Epidermal melanocyte (primary cell): ENCODE data around the gene PRPF31.
A peak's percentile ranks its signal among the peaks of the same experiment; 100 is the strongest.
"Not testable (repeated sequence)": the region's sequence is repeated elsewhere in the genome, so short reads cannot be mapped to it uniquely, and the experiment has no call there.

Experiments
- DNase-seq: peaks from one replicate; pipeline ENCODE4 v3.0.0; 2011; ENCODE audit warnings: low spot score; ENCODE audit not compliant: insufficient read length

The PRPF31 gene, protein sequence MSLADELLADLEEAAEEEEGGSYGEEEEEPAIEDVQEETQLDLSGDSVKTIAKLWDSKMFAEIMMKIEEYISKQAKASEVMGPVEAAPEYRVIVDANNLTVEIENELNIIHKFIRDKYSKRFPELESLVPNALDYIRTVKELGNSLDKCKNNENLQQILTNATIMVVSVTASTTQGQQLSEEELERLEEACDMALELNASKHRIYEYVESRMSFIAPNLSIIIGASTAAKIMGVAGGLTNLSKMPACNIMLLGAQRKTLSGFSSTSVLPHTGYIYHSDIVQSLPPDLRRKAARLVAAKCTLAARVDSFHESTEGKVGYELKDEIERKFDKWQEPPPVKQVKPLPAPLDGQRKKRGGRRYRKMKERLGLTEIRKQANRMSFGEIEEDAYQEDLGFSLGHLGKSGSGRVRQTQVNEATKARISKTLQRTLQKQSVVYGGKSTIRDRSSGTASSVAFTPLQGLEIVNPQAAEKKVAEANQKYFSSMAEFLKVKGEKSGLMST

GRCh38 chr19:54115109-54116063, at the start of gene PRPF31, which contains the start of gene TFPT:
Gene PRPF31, plus strand, starts transcription at chr19:54115754. Its CDS starts 2,525 bp downstream, at chr19:54118279.
Gene TFPT, minus strand, starts transcription at chr19:54115657. Its CDS starts 388 bp downstream, at chr19:54115269.
- peak; percentile 100 for DNase-seq

- no peak for DNase-seq
These were observed 46.1 kb upstream of the PRPF31 start for GRCh38 chr19:54069470-54069869.

DNA sequence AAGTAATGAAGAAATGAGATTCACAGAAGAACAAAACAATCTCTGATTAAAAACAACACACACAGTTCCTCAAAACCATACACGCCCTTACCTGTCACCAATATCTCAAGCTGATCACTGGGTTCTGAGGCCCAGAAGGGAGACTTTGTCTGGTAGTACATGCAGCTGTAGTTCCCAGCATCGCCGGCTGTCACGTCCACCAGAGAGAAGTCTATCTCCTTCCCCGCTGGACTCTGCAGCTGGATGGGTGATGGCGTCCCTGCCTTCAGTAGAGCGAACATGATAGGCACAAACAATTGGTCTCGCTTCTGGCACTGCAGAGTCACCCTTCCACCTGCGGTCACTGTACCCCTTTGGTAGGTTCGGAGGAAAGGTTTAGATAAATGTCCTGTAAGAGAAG, 41.7 kb upstream of the PRPF31 start:
- DNase-seq = no peak

DNA sequence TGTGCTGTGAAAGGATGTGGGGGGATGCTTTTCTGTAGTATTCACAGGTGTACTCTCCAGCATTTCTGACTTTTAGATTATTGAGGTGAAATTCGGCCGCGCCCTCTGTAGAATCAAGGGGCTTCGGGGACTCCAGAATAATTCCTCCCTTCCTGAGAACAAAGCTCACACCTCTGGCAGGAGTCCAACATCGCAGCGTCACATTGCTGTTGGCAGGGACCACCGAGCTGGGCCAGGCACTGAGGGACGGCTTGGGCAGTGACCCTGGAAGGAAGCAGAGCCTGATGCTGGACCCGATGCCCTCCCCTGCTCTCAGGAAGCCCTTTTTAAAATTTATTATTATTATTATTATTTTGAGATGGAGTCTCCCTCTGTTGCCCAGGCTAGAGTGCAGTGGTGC, 40.7 kb upstream of the PRPF31 start:
- no peak for DNase-seq

DNA sequence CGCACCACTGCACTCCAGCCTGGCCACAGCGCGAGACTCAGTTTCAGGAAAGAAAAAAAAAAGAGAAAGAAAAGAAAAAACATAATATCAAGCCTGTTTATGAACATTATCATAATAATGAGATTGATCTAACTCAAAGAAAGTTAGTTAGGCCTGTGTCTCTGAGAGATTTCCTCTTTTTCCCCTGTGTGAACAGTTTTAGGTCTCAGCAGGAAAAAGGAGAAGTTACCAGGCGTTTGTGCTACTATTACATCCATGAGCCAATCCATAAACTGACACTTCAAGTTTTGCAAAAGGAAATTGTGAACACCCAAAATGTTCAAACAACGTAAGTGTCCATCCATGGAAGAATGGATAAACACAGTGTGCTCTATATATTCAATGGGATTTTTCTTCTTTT, 38.2 kb upstream of the PRPF31 start:
- DNase-seq = no peak

DNA sequence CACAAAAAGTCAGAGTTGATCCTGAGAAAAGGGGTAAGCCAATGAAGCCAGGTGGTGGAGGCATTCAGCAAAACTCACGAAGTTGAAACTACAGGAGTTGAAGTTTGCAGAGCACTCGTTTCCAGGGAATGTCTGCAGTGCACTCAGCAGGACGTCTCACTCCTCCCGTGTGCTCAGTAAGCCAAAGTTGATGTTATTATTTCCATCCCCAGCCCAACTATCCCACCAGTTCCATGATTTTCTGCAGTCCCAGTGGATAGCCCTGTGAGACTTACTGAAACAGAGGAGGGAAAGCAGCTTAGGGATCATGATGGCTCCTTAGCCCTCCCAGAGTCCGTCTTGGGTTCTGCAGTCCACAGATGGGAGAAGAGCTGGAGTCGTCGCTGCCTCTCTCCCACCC, 34.5 kb upstream of the PRPF31 start, which contains the start of gene TARM1:
Gene TARM1 (minus strand): TSS at position 334 of the 400 bp plus-strand sequence. CDS start 25 bp downstream, at position 309.
- DNase-seq = no peak

GRCh38 chr19:54084410-54084809, 31.1 kb upstream of the PRPF31 start:
- DNase-seq = no peak

- DNase-seq = no peak
These were observed 21.0 kb upstream of the PRPF31 start for GRCh38 chr19:54094426-54095000.

DNA sequence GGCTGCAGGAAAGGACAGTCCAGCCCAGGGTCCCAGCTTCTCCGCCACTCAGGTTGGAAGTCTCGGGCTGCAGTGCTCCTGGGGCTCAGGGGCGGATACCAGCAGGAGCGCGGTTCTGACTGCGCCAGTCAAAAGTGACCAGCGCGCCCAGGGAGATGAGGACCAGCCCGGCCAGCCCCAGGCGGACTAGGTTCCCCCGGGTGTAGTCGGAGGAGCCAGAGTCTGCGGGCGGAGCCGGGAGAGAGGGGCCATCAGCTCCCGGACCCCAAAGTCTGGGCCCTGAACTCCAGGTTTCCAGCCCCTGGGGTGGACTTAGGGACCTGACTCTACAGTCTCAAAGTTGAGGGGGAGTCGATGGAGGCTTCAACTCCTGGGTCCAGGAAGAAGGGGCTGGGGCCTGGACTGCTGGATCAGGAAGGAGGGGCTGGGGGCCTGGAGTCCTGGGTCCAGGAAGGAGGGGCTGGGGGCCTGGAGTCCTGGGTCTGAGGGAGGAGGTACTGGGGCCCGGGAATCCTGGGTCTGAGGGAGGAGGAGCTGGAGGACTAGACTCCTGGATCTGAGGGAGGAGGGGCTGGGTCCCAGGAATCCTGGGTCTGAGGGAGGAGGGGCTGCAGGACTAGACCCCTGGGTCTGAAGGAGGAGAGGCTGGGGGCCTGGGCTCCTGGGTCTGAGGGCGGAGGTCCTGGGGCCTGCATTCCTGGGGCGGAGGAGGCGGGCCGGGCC, 20.3 kb upstream of the PRPF31 start:
- DNase-seq = no peak

DNA sequence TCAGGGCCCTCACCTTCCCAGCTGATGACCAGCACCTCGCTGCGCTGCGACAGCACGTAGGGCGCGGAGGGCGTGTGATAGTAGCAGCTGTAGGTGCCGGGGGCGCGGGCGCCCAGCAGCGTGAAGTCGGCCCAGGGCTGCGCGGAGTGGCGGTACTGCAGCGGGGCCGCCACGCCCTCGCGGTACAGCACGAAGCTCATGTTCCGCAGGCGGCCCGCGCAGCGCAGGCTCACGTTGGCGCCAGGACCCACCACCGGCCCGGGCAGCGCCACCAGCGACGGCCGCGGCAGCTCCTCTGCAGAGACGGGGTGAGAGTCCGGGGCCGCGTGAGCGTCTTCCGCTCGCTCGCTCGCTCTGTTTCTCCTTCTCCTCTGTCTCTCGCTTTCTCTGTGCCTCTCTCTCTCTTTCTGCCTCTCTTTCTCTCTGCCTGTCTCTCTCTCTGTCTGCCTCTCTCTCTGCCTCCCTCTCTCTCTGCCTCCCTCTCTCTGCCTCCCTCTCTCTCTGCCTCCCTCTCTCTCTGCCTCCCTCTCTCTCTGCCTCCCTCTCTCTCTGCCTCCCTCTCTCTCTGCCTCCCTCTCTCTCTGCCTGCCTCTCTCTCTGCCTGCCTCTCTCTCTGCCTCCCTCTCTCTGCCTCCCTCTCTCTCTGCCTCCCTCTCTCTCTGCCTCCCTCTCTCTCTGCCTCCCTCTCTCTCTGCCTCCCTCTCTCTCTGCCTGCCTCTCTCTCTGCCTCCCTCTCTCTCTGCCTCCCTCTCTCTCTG, 19.5 kb upstream of the PRPF31 start:
- not testable (repeated sequence) for DNase-seq

- DNase-seq = peak; percentile 37
These were observed 18.9 kb upstream of the PRPF31 start for GRCh38 chr19:54096617-54097106.

DNA sequence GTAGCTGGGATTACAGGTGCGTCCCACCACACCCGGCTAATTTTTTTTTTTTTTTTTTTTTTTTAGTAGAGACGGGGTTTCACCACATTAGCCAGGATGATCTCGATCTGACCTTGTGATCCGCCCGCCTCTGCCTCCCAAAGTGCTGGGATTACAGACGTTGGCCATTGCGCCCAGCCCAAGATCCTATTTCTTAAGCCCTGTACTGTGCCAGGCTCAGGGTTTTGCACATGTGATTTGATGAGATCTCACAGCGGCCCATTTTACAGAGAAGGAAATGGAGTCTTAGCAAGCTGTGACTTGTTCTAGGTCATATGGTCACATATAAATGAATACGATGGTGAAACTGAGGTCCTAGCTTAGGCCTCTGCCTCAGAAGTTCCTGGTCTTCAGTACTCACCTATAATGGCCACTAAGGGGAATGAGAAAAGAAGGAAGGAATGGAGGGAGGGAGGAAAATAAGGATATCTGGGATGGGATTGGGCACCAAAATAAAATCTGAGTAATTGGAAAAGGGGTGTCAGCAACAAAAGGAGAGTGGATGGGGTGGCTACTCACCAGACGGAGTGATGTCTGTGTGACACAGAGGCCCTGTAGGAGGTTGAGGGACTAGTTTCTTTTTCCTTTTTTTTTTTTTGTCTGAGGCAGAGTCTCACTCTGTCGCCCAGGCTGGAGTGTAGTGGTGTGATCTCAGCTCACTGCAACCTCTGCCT, 16.2 kb upstream of the PRPF31 start:
- DNase-seq = no peak

- DNase-seq = not testable (repeated sequence)
These were observed 15.7 kb upstream of the PRPF31 start for GRCh38 chr19:54099903-54100255.

GRCh38 chr19:54100561-54100960, 15.0 kb upstream of the PRPF31 start, which contains the start of gene OSCAR:
Gene OSCAR, minus strand, starts transcription at chr19:54100803. Its CDS starts 11 bp downstream, at chr19:54100792.
- DNase-seq = no peak

- peak; percentile 100 for DNase-seq
These were observed 13.0 kb upstream of the PRPF31 start, which contains the start of gene NDUFA3 for GRCh38 chr19:54102421-54103169. Gene NDUFA3, plus strand, starts transcription at chr19:54102855. Its CDS starts 24 bp downstream, at chr19:54102879.

- no peak for DNase-seq
These were observed 10.4 kb upstream of the PRPF31 start for GRCh38 chr19:54104998-54105715.

- no peak for DNase-seq
These were observed 9.8 kb upstream of the PRPF31 start for GRCh38 chr19:54105796-54106195.

DNA sequence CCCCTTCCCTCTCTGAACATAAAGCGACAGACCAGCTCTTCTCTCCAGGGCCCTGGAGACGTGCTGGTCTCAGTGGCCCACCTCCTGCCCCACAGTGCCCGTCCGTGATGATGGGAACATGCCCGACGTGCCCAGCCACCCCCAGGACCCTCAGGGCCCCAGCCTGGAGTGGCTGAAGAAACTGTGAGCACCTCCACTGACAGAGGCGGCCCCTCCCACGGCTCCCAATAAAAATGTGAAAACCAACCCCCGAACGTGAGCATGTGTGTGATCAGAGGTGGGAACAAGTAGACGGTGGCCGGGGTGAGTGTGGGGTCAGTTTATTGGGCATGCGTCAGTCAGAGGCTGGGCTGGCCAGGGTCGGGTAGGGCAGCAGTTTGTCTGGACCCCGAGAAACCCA, 8.8 kb upstream of the PRPF31 start:
- no peak for DNase-seq
